ENCODE results near the gene SLC6A3.

GRCh38 chr5:1345876-1346626 lies 99.2 kb downstream of the SLC6A3 start:
- no peak for TF ChIP-seq POLR2A (IDR thresholded peaks at IDR 0.05)
- no peak for TF ChIP-seq CTCF (IDR thresholded peaks at IDR 0.05)
- no peak for TF ChIP-seq EP300 (IDR thresholded peaks at IDR 0.05; ENCODE audit: low read depth)
- no peak for TF ChIP-seq POLR2AphosphoS5 (IDR thresholded peaks at IDR 0.05)
